ENCODE data around the gene CES3. TPM values are rescaled to one million over a fixed set of nuclear protein-coding genes. Genes with fewer than 3 reads are reported as not detected.

Gene CES3
- total and polyA plus RNA-seq, 7 experiments from 2014 or later = 0.32 to 11.5 (median 0.77) TPM; not detected in 3

DNA sequence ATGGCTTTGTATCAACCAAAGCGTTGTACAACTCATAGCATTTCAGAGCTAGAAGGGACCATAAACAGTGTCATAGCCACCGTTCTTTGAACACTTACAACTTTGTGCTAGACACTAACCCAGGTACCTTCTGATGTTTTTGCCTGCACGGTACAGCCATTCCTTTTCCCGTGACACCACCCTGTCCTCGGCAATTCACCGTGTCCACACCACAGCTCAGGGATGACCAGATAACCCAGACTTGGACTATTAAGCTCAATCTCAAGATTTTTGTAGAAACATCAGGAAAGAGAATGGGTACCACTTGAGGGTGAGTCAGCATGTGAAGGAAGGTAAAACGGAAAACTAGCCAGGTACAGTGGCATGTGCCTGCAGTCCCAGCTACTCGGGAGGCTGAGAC lies 58.1 kb downstream of the CES3 start:
- H3K27me3 Mint-ChIP-seq = no peaks in the 10 kb centered on the region
- no peaks in the 10 kb centered on the region for H3K9me3 Mint-ChIP-seq
- H3K4me3 ChIP-seq (ENCODE audit: low read length) = no peak overlapping the region
- peaks cover 0 to 54% (median 7%) of the 10 kb centered on the region in 7 donors for H3K4me1 Mint-ChIP-seq
- no peaks in the 10 kb centered on the region for H3K27me3 ChIP-seq (ENCODE audit: control insufficient read depth in 2 of 2, insufficient read depth in 2 of 2, low read length in 2 of 2)
- CTCF ChIA-PET = interaction anchor here (0.6 to 3.4 kb wide), 10 partner anchors 9 to 166 kb away, joined by 3 to 36 read pairs (median 4); partner anchors contain the start of gene CBFB
- intact Hi-C loops (cut with micrococcal nuclease) = loop anchor here (2.0 to 10.0 kb wide), 5 partner anchors 18 to 124 kb away; partner anchors contain the start of gene PHAF1 (in 2 of the 2)
- no peaks in the 10 kb centered on the region for H3K36me3 ChIP-seq (ENCODE audit: control insufficient read depth in 2 of 3, insufficient read depth in 3 of 3, low read length in 3 of 3)
- ATAC-seq (no peak), DNase-seq (no peak)
- H3K4me1 ChIP-seq (ENCODE audit: control insufficient read depth in 2 of 2, insufficient read depth in 2 of 2, low read length in 2 of 2) = peaks cover 0 to 7% of the 10 kb centered on the region in 2 donors
- H3K36me3 Mint-ChIP-seq = no peaks in the 10 kb centered on the region
- no peak overlapping the region for H3K4me3 Mint-ChIP-seq
- POLR2A ChIA-PET = interaction anchor here (0.7 to 4.6 kb wide), 2 partner anchors 8 to 94 kb away, joined by 3 to 31 read pairs; partner anchors contain the start of gene CBFB
- H3K9me3 ChIP-seq (ENCODE audit: control insufficient read depth in 2 of 3, low read length in 3 of 3) = no peaks in the 10 kb centered on the region
- H3K27ac Mint-ChIP-seq = no peak overlapping the region
- H3K27ac ChIP-seq (ENCODE audit: low read depth, low read length) = no peak overlapping the region

DNA sequence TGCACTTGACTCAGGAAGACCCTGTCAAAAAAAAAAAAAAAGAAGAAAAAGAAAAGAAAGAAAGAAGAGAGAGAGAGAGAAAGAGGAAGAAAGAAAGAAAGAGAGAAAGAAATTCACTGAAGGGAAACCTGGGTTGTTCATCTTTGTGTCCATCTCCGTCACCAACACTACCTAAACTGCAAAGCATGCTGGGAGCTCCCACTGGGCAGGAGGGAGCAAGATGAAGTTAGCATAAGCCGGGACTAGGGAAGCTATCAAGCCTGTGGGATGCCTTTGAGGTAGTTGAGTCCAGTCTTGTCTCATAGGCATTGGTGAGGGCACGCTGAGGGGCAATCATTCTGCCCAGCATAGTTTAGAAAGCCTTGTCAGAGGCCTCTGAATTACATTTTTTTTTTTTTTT lies 60.3 kb downstream of the CES3 start:
- no peak overlapping the region for H3K27ac ChIP-seq (ENCODE audit: low read depth, low read length)
- POLR2A ChIA-PET = interaction anchor here (0.6 to 0.7 kb wide), 2 partner anchors 147 to 535 kb away, joined by 3 to 4 read pairs; no protein-coding TSS in a partner anchor
- H3K36me3 ChIP-seq (ENCODE audit: control insufficient read depth in 2 of 3, insufficient read depth in 3 of 3, low read length in 3 of 3) = no peaks in the 10 kb centered on the region
- H3K27me3 Mint-ChIP-seq = no peaks in the 10 kb centered on the region
- peak overlapping the region in 2 of 9 donors; percentile 40 to 86 for H3K27ac Mint-ChIP-seq
- H3K4me3 ChIP-seq (ENCODE audit: low read length) = no peak overlapping the region
- peaks cover 0 to 47% (median 6%) of the 10 kb centered on the region in 7 donors for H3K4me1 Mint-ChIP-seq
- no peaks in the 10 kb centered on the region for H3K4me1 ChIP-seq (ENCODE audit: control insufficient read depth in 2 of 2, insufficient read depth in 2 of 2, low read length in 2 of 2)
- H3K9me3 Mint-ChIP-seq = no peaks in the 10 kb centered on the region
- intact Hi-C loops (cut with micrococcal nuclease) = no loop called here
- CTCF ChIA-PET = no interaction called here
- DNase-seq (peak in 1 of 9 donors; percentile 13), ATAC-seq (no peak)
- H3K27me3 ChIP-seq (ENCODE audit: control insufficient read depth in 2 of 2, insufficient read depth in 2 of 2, low read length in 2 of 2) = no peaks in the 10 kb centered on the region
- H3K9me3 ChIP-seq (ENCODE audit: control insufficient read depth in 2 of 3, low read length in 3 of 3) = no peaks in the 10 kb centered on the region
- H3K36me3 Mint-ChIP-seq = no peaks in the 10 kb centered on the region
- no peak overlapping the region for H3K4me3 Mint-ChIP-seq

DNA sequence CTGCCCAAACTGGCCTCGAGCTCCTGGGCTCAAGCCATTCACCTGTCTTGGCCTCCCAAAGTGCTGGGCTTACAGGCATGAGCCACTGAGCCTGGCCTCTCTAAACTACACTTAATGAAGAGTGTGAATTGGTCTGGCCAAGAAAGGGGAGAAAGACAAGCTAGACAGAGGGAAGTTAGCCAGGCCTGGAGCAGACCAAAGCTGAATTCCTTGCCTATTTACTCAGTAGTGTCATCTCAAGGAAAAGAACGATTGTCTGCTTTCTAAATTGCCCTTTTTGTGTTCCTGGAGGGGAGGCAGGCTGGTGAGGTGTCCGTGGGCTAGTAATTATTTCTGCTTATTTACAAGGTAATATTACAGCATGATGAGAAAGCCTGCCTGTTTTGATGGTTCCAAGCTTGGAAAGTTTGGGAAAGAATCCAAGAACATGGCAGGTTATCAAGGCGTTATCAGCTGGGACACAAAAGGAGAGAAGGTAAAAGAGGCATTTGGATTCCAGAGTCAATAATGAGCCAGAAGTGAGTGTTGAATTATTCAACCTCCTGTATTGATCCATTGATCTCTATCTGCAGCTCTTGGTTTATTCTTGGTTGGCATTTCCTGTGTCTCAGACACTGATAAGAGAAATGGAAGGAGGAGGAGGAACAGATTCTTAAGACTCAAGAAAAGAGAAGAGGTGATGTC lies 61.6 kb downstream of the CES3 start:
- Mint-ChIP-seq H3K4me1 (peaks cover 0 to 46% (median 7%) of the 10 kb centered on the region in 7 donors), H3K9me3 (no peaks in the 10 kb centered on the region), H3K27ac (peak overlapping the region in 1 of 9 donors; percentile 32), H3K36me3 (no peaks in the 10 kb centered on the region), H3K27me3 (no peaks in the 10 kb centered on the region), H3K4me3 (no peak overlapping the region)
- Histone ChIP-seq H3K27ac (ENCODE audit: low read depth, low read length) (no peak overlapping the region), H3K9me3 (ENCODE audit: control insufficient read depth in 2 of 3, low read length in 3 of 3) (no peaks in the 10 kb centered on the region), H3K27me3 (ENCODE audit: control insufficient read depth in 2 of 2, insufficient read depth in 2 of 2, low read length in 2 of 2) (no peaks in the 10 kb centered on the region), H3K4me3 (ENCODE audit: low read length) (no peak overlapping the region), H3K36me3 (ENCODE audit: control insufficient read depth in 2 of 3, insufficient read depth in 3 of 3, low read length in 3 of 3) (no peaks in the 10 kb centered on the region), H3K4me1 (ENCODE audit: control insufficient read depth in 2 of 2, insufficient read depth in 2 of 2, low read length in 2 of 2) (no peaks in the 10 kb centered on the region)
- intact Hi-C loops (cut with micrococcal nuclease) = no loop called here
- POLR2A ChIA-PET = no interaction called here
- DNase-seq (peak in 1 of 9 donors; percentile 8), ATAC-seq (no peak)
- CTCF ChIA-PET = interaction anchor here (0.6 to 0.9 kb wide), 2 partner anchors 12 to 19 kb away, joined by 3 to 4 read pairs; no protein-coding TSS in a partner anchor

DNA sequence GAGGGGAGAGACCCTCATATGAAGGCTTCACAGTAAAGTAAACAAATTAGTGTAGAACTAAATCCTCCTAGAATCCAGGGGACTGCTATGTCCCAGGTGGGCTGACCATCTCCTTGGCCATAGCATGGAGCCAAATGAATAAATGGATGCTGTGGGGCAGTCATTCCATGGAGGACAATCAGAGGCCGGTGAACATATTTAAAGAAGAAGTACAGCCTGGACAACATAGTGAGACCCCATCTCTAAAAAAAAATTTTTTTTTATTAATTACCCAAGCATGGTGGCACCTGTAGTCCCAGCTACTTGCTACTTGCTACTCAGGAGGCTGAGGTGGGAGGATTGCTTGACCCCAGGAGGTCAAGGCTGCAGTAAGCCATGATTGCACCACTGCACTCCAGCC lies 62.6 kb downstream of the CES3 start:
- Mint-ChIP-seq H3K4me1 (peaks cover 0 to 45% (median 11%) of the 10 kb centered on the region in 7 donors), H3K9me3 (no peaks in the 10 kb centered on the region), H3K36me3 (no peaks in the 10 kb centered on the region), H3K27me3 (no peaks in the 10 kb centered on the region), H3K4me3 (no peak overlapping the region), H3K27ac (peak overlapping the region in 1 of 9 donors; percentile 81)
- POLR2A ChIA-PET = no interaction called here
- peaks cover 0 to 8% of the 10 kb centered on the region in 2 donors for H3K4me1 ChIP-seq (ENCODE audit: control insufficient read depth in 2 of 2, insufficient read depth in 2 of 2, low read length in 2 of 2)
- H3K4me3 ChIP-seq (ENCODE audit: low read length) = no peak overlapping the region
- intact Hi-C loops (cut with micrococcal nuclease) = no loop called here
- DNase-seq = no peak
- no peaks in the 10 kb centered on the region for H3K9me3 ChIP-seq (ENCODE audit: control insufficient read depth in 2 of 3, low read length in 3 of 3)
- CTCF ChIA-PET = no interaction called here
- H3K27ac ChIP-seq (ENCODE audit: low read depth, low read length) = no peak overlapping the region
- H3K36me3 ChIP-seq (ENCODE audit: control insufficient read depth in 2 of 3, insufficient read depth in 3 of 3, low read length in 3 of 3) = no peaks in the 10 kb centered on the region
- ATAC-seq = no peak
- H3K27me3 ChIP-seq (ENCODE audit: control insufficient read depth in 2 of 2, insufficient read depth in 2 of 2, low read length in 2 of 2) = no peaks in the 10 kb centered on the region

Other genes with a start within 250 kb of the CES3 start
- 10 to 100 TPM; 72.3 to 85.7 (median 80.9) TPM for gene DYNC1LI2, start 209.7 kb upstream of the CES3 start, total RNA-seq
- 10 to 100 TPM; 23.2 to 25.5 TPM for gene DYNC1LI2, start 209.7 kb upstream of the CES3 start, polyA plus RNA-seq
- under 1 TPM in 4 of 5 experiments, not detected in 1; 0.16 to 0.83 (median 0.37) TPM for gene TERB1, start 159.7 kb upstream of the CES3 start, total RNA-seq
- not detected for gene TERB1, start 159.7 kb upstream of the CES3 start, polyA plus RNA-seq
- gene NAE1, start 130.3 kb upstream of the CES3 start, total RNA-seq = 10 to 100 TPM; 62.3 to 96.6 (median 90.7) TPM
- 100 to 1,000 TPM; 103 TPM for gene NAE1, start 130.3 kb upstream of the CES3 start, polyA plus RNA-seq
- not detected for gene CA7, start 116.9 kb upstream of the CES3 start, total RNA-seq
- not detected for gene CA7, start 116.9 kb upstream of the CES3 start, polyA plus RNA-seq
- 10 to 100 TPM in 3 of 5 experiments, 1 to 10 TPM in 2; 4.5 to 24.0 (median 15.9) TPM for gene PDP2, start 80.8 kb upstream of the CES3 start, total RNA-seq
- 1 to 10 TPM; 1.6 to 2.6 TPM for gene PDP2, start 80.8 kb upstream of the CES3 start, polyA plus RNA-seq
- gene CDH16, start 42.4 kb upstream of the CES3 start, total RNA-seq = not detected
- gene CDH16, start 42.4 kb upstream of the CES3 start, polyA plus RNA-seq = not detected
- gene RRAD, start 35.7 kb upstream of the CES3 start, total RNA-seq = 1 to 10 TPM in 1 of 5 experiments, under 1 TPM in 4; 0.24 to 1.6 (median 0.88) TPM
- not detected for gene RRAD, start 35.7 kb upstream of the CES3 start, polyA plus RNA-seq
- gene CIAO2B, start 26.9 kb upstream of the CES3 start, total RNA-seq = 100 to 1,000 TPM in 1 of 5 experiments, 10 to 100 TPM in 4; 47.0 to 116 (median 58.5) TPM
- gene CIAO2B, start 26.9 kb upstream of the CES3 start, polyA plus RNA-seq = 10 to 100 TPM; 89.0 to 93.4 TPM
- 10 to 100 TPM; 40.5 to 64.7 (median 55.3) TPM for gene CES2, start 25.8 kb upstream of the CES3 start, total RNA-seq
- 10 to 100 TPM; 29.2 to 43.6 TPM for gene CES2, start 25.8 kb upstream of the CES3 start, polyA plus RNA-seq
- gene CES4A, start 27.3 kb downstream of the CES3 start, total RNA-seq = 10 to 100 TPM; 17.2 to 53.8 (median 20.8) TPM
- gene CES4A, start 27.3 kb downstream of the CES3 start, polyA plus RNA-seq = 1 to 10 TPM; 5.1 to 7.6 TPM
- gene CBFB, start 67.9 kb downstream of the CES3 start, total RNA-seq = 100 to 1,000 TPM in 1 of 5 experiments, 10 to 100 TPM in 4; 75.4 to 223 (median 94.4) TPM
- gene CBFB, start 67.9 kb downstream of the CES3 start, polyA plus RNA-seq = 10 to 100 TPM; 53.2 to 56.3 TPM
- gene PHAF1, start 148.7 kb downstream of the CES3 start, total RNA-seq = 10 to 100 TPM; 17.8 to 29.6 (median 21.2) TPM
- gene PHAF1, start 148.7 kb downstream of the CES3 start, polyA plus RNA-seq = 10 to 100 TPM in 1 of 2 donors, 1 to 10 TPM in 1; 8.9 to 21.4 TPM
- gene B3GNT9, start 189.7 kb downstream of the CES3 start, total RNA-seq = 10 to 100 TPM in 1 of 5 experiments, 1 to 10 TPM in 4; 1.9 to 13.2 (median 2.7) TPM
- 1 to 10 TPM in 1 of 2 donors, under 1 TPM in 1; 0.78 to 2.4 TPM for gene B3GNT9, start 189.7 kb downstream of the CES3 start, polyA plus RNA-seq
- 10 to 100 TPM; 47.0 to 92.8 (median 52.8) TPM for gene TRADD, start 198.6 kb downstream of the CES3 start, total RNA-seq
- 10 to 100 TPM; 69.8 to 71.1 TPM for gene TRADD, start 198.6 kb downstream of the CES3 start, polyA plus RNA-seq
- gene FBXL8, start 198.7 kb downstream of the CES3 start, total RNA-seq = 10 to 100 TPM in 2 of 5 experiments, 1 to 10 TPM in 3; 8.7 to 84.7 (median 9.7) TPM
- 1 to 10 TPM; 5.2 to 7.8 TPM for gene FBXL8, start 198.7 kb downstream of the CES3 start, polyA plus RNA-seq
- 100 to 1,000 TPM in 1 of 5 experiments, 10 to 100 TPM in 2, 1 to 10 TPM in 2; 9.9 to 150 (median 15.5) TPM for gene HSF4, start 203.5 kb downstream of the CES3 start, total RNA-seq
- not detected for gene HSF4, start 203.5 kb downstream of the CES3 start, polyA plus RNA-seq
- gene NOL3, start 209.3 kb downstream of the CES3 start, total RNA-seq = 10 to 100 TPM in 1 of 5 experiments, 1 to 10 TPM in 3, under 1 TPM in 1; 0.89 to 66.0 (median 1.8) TPM
- gene NOL3, start 209.3 kb downstream of the CES3 start, polyA plus RNA-seq = not detected
- gene MATCAP1, start 222.7 kb downstream of the CES3 start, total RNA-seq = 10 to 100 TPM in 3 of 5 experiments, 1 to 10 TPM in 2; 4.3 to 88.1 (median 11.0) TPM
- gene MATCAP1, start 222.7 kb downstream of the CES3 start, polyA plus RNA-seq = under 1 TPM; 0.48 to 0.78 TPM
- gene EXOC3L1, start 228.9 kb downstream of the CES3 start, total RNA-seq = under 1 TPM in 2 of 5 experiments, not detected in 3; 0.58 to 0.73 TPM
- gene EXOC3L1, start 228.9 kb downstream of the CES3 start, polyA plus RNA-seq = not detected
- 100 to 1,000 TPM in 1 of 5 experiments, 10 to 100 TPM in 4; 67.1 to 133 (median 73.0) TPM for gene E2F4, start 230.9 kb downstream of the CES3 start, total RNA-seq
- 10 to 100 TPM; 59.4 to 97.9 TPM for gene E2F4, start 230.9 kb downstream of the CES3 start, polyA plus RNA-seq
- 1 to 10 TPM; 2.6 to 9.1 (median 7.5) TPM for gene ELMO3, start 237.9 kb downstream of the CES3 start, total RNA-seq
- gene ELMO3, start 237.9 kb downstream of the CES3 start, polyA plus RNA-seq = under 1 TPM in 1 of 2 donors, not detected in 1; 0.07 TPM